Spleen (tissue), 13 donors: Measurements from ENCODE around the gene NUTM2D. TPM values are rescaled to one million over a fixed set of nuclear protein-coding genes. Genes with fewer than 3 reads are reported as not detected.
"Not testable (repeated sequence)": the region's sequence is repeated elsewhere in the genome, so short reads cannot be mapped to it uniquely, and the experiment has no call there.

Experiments
- DNase-seq: peaks from one replicate; pipeline ENCODE4 v3.0.0-alpha.2; 2020
- H3K27ac ChIP-seq, 8 donors: fragments of 200-600 bp; sonication (generic) in 7 of 8; 1 replicate in 4 of 8; 2 replicates in 4 of 8; pipeline versions ENCODE4 v1.5.0 to v1.8.0; 2016 to 2021; ENCODE audit warnings: inconsistent platforms in 4 of 8, mild to moderate bottlenecking in 4 of 8, moderate library complexity in 1 of 8
- H3K27me3 ChIP-seq, 7 donors: fragments of 200-600 bp; sonication (generic) in 6 of 7; replicated peaks in 1 of 7; 1 replicate in 4 of 7; 2 replicates in 3 of 7; pipeline versions ENCODE4 v1.5.0 to v1.8.0; 2016 to 2021; ENCODE audit warnings: inconsistent platforms in 3 of 7, mild to moderate bottlenecking in 1 of 7
- H3K36me3 ChIP-seq, 6 donors: fragments of 200-600 bp; sonication (generic) in 5 of 6; 1 replicate in 4 of 6; 2 replicates in 2 of 6; pipeline versions ENCODE4 v1.5.0 to v1.8.0; 2016 to 2021; ENCODE audit warnings: inconsistent platforms in 2 of 6
- H3K4me1 ChIP-seq, 6 donors: fragments of 200-600 bp; sonication (generic) in 5 of 6; 1 replicate in 3 of 6; 2 replicates in 3 of 6; pipeline versions ENCODE4 v1.5.0 to v1.8.0; 2016 to 2021; ENCODE audit warnings: inconsistent platforms in 3 of 6
- H3K4me3 ChIP-seq, 8 donors: fragments of 200-600 bp; sonication (generic) in 7 of 8; 1 replicate in 4 of 8; 2 replicates in 4 of 8; pipeline versions ENCODE4 v1.5.0 to v1.8.0; 2016 to 2021; ENCODE audit warnings: inconsistent platforms in 4 of 8, mild to moderate bottlenecking in 4 of 8, moderate library complexity in 2 of 8
- H3K9me3 ChIP-seq, 8 donors: fragments of 200-600 bp; sonication (generic) in 7 of 8; 1 replicate in 4 of 8; 2 replicates in 4 of 8; pipeline versions ENCODE4 v1.5.0 to v1.8.0; 2016 to 2021; ENCODE audit warnings: inconsistent platforms in 4 of 8
- WGBS, 5 donors: extraction: QIAGEN DNeasy Blood & Tissue Kit in 3 of 5; methylation state at CpG; one replicate each; pipeline versions ENCODE4 v1.1.5 to v1.1.7; 2013 to 2018; 5-methylcytosine and 5-hydroxymethylcytosine counted together
- intact Hi-C: fragments of 100-400 bp; cut with DNase I; formaldehyde crosslinking; loops from one replicate; pipeline ENCODE4 v1.15.0; 2023; ENCODE audit warnings: low total_unique reads
- long read RNA-seq, 2 donors: transcript quantifications; one replicate each; lab custom pipeline, GENCODE V29; 2026
- polyA plus RNA-seq, 3 donors: library from polyadenylated mRNA; stranded (reverse); fragments of 200-250 nt; gene quantifications; one replicate each; pipeline ENCODE4 v1.2.1, GENCODE V29; 2013
- total RNA-seq, 7 donors: library from RNA; depleted of rRNA in 3 of 7; stranded (reverse); fragments of >200 nt in 3 of 7; fragmentation: NEBNext Ultra II Directional in 4 of 7; extraction: Animal tissue kit (Norgen Biotek cat#: 25700) in 4 of 7; gene quantifications; one replicate each; pipeline versions ENCODE4 v1.1.0 to v1.2.1, GENCODE V29; 2016 to 2021
- donor health status: healthy with polysubstance abuse.
- donor health status: DM: no; HTN: no; CAD: no; lungs with moderate emphysema.
- donor health status: DM: no; HTN: no; CAD: no.
- donor health status: Bipolar disorder and iron deficiency.
- donor health status: healthy.
- donor health status: DM: no; HTN: no; CAD: no.
- donor health status: DM: yes; HTN: yes; CAD: no.

Gene NUTM2D, protein sequence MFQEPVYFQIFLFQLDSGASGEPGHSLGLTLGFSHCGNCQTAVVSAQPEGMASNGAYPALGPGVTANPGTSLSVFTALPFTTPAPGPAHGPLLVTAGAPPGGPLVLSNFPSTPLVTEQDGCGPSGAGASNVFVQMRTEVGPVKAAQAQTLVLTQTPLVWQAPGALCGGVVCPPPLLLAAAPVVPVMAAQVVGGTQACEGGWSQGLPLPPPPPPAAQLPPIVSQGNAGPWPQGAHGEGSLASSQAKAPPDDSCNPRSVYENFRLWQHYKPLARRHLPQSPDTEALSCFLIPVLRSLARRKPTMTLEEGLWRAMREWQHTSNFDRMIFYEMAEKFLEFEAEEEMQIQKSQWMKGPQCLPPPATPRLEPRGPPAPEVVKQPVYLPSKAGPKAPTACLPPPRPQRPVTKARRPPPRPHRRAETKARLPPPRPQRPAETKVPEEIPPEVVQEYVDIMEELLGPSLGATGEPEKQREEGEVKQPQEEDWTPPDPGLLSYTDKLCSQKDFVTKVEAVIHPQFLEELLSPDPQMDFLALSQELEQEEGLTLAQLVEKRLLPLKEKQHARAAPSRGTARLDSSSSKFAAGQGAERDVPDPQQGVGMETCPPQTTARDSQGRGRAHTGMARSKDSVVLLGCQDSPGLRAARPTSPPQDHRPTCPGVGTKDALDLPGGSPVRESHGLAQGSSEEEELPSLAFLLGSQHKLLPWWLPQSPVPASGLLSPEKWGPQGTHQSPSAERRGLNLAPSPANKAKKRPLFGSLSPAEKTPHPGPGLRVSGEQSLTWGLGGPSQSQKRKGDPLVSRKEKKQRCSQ
- 1 to 10 TPM; 2.4 to 5.8 (median 4.1) TPM for total RNA-seq
- polyA plus RNA-seq, result 1 to 10 TPM; 1.2 to 8.1 (median 2.0) TPM
- long read RNA-seq, donor 1, result 0 reads
- long read RNA-seq, donor 2, result 0 reads

GRCh38 chr10:87357444-87357843, at the start of gene NUTM2D:
NUTM2D (plus strand) TSS chr10:87357744; CDS start chr10:87358266, 522 bp downstream.
- H3K27me3 ChIP-seq, H3K36me3 ChIP-seq, DNase-seq, H3K9me3 ChIP-seq, H3K4me1 ChIP-seq, H3K4me3 ChIP-seq, H3K27ac ChIP-seq, intact Hi-C loops: not testable (repeated sequence)
- WGBS, 5 donors, result 100% methylated on average over 1 to 2 of the region's 3 CpGs; no CpG with 5 or more reads in 3 of the 5 donors

GRCh38 chr10:87308702-87309101, 48.8 kb upstream of the NUTM2D start:
- H3K27me3 ChIP-seq, H3K27ac ChIP-seq, H3K4me1 ChIP-seq, H3K36me3 ChIP-seq, intact Hi-C loops, H3K4me3 ChIP-seq, H3K9me3 ChIP-seq, DNase-seq: not testable (repeated sequence)
- 88 to 100% (median 93%) methylated on average over 1 of the region's 1 CpG for WGBS, 5 donors

- H3K9me3 ChIP-seq, DNase-seq, H3K36me3 ChIP-seq, H3K4me3 ChIP-seq, H3K27ac ChIP-seq, H3K4me1 ChIP-seq, H3K27me3 ChIP-seq, intact Hi-C loops: not testable (repeated sequence)
Measured at GRCh38 chr10:87309657-87310056, 47.9 kb upstream of the NUTM2D start.

GRCh38 chr10:87311521-87311920, 46.0 kb upstream of the NUTM2D start:
- 86 to 100% (median 90%) methylated on average over 1 of the region's 1 CpG for WGBS, 5 donors
- H3K36me3 ChIP-seq, H3K4me1 ChIP-seq, H3K9me3 ChIP-seq, H3K4me3 ChIP-seq, DNase-seq, H3K27ac ChIP-seq, intact Hi-C loops, H3K27me3 ChIP-seq: not testable (repeated sequence)

DNA sequence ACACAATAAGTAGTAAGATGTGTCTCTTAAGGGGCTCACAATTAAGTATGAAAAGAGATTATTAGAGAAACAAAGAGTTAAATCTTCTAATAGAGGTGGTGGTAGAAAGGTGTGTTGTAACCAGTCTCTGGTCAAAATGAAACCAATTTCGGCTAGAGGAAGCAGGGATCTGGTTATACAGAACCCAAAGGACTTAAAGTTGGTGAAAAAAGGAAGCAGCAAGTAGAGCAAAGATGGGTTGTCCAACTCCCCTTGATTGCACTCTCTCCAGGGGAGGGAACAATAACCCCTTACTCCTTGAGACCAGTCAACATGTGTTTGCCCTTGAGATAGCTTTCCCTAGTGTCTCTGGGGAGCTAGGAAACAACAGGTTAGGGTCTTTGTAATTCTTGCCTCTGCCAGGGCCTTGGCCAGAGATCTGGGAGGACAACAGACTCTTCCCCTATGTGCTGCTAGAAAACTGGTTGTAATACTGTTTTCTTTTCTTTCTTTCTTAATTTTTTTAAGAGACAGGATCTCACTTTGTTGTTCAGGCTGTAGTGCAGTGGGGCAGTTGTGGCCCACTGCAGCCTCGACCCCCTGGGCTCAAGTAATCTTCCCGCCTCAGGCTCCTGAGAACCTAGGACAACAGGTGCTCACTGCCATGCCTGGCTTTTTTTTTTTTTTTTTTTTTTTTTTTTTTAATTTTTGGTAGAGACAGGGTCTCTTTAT, 43.7 kb upstream of the NUTM2D start:
- 62 to 68% (median 65%) methylated on average over 3 of the region's 3 CpGs for WGBS, 5 donors
- H3K9me3 ChIP-seq, H3K36me3 ChIP-seq, intact Hi-C loops, H3K27me3 ChIP-seq, H3K4me3 ChIP-seq, H3K27ac ChIP-seq, DNase-seq, H3K4me1 ChIP-seq: not testable (repeated sequence)

DNA sequence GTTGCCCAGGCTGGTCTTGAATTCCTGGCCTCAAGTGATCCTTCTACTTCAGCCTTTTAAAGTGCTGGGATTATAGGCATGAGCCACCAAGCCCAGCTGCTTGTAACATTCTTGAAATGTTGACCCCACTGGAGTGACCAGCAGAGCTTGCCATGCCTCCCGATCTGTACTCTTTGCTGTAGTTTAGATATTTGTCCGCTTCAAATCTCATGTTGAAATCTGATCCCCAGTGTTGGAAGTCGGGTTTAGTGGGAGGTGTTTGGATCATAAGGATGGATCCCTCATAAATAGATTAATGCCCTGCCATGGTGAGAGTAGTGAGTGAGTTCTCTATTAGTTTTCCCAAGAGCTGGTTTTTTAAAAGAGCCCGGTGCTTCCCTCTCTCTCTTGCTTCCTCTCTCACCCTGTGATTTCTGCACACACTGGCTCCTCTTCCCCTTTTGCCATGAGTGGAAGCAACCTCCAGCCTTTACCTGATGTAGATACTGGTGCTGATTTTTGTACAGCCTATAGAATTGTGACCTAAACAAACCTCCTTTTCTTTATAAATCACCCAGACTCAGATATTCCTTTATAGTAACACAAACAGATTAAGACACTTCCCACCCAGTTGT, 43.1 kb upstream of the NUTM2D start:
- H3K27ac ChIP-seq, intact Hi-C loops, H3K27me3 ChIP-seq, H3K9me3 ChIP-seq, H3K4me1 ChIP-seq, H3K4me3 ChIP-seq, H3K36me3 ChIP-seq, DNase-seq: not testable (repeated sequence)
- 58 to 77% (median 65%) methylated on average over 2 to 3 of the region's 4 CpGs for WGBS, 5 donors

DNA sequence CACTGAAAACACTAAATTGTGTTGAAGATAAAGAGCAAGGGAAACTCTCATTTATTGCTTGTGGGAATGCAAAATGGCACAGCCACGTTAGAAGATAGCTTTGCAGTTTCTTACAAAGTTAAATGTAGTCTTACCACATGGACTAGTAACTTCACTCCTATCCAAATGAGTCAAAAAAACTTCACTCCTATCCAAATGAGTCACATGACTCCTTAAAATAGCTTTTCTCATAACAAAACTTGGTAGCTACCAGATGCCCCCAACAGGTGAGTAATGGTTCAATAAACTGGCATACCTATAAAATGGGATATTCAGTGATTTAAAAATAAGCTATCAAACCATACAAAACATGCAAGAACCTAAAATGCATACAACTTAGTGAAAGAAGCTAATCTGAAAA, 36.0 kb upstream of the NUTM2D start:
- DNase-seq, H3K4me1 ChIP-seq, intact Hi-C loops, H3K4me3 ChIP-seq, H3K27me3 ChIP-seq, H3K9me3 ChIP-seq, H3K27ac ChIP-seq: not testable (repeated sequence)
- 45 to 100% (median 81%) methylated on average over 1 of the region's 1 CpG for WGBS, 5 donors
- H3K36me3 ChIP-seq, result peaks cover 0 to 14% (median 2%) of the 10 kb centered on the region in 6 donors

DNA sequence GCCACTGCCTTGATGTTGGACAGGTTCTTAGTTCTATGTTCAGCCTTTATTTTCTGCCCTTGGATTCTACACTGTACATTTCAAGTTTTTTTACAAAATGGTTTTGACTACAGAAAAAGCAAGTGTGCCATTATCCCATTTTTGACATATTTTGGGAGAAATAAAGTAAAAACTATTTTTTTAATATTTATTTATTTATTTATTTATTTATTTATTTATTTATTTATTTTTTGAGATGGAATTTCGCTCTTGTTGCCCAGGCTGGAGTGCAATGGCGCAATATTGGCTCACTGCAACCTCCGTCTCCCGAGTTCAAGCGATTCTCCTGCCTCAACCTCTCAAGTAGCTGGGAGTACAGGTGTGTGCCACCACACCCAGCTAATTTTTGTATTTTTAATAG, 33.0 kb upstream of the NUTM2D start:
- H3K4me1 ChIP-seq, intact Hi-C loops, H3K9me3 ChIP-seq, H3K27me3 ChIP-seq, H3K4me3 ChIP-seq, H3K27ac ChIP-seq, DNase-seq: not testable (repeated sequence)
- peaks cover 0 to 25% (median 2%) of the 10 kb centered on the region in 6 donors for H3K36me3 ChIP-seq
- WGBS, 5 donors, result 90 to 100% (median 98%) methylated on average over 4 to 5 of the region's 5 CpGs

DNA sequence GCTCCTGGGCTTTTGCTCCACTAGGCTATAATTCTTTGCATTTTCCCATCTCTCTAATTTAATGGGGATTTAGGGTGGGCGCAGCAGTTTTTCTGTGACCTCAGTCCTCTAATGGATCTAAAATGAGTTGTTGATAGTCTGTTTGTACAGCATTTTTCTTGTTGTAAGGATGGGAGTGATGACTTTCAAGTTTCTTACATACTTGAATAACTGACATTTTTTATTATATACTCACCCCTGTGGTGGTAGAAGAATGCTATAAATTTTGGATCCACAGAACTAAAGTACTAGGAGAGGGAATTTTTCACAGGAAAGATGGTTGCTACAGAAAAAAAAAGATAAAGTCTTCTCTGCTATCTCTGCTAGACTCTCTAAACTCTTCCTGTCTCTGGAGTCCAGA, 29.6 kb upstream of the NUTM2D start:
- WGBS, 5 donors, result 93 to 100% (median 100%) methylated on average over 1 of the region's 1 CpG
- H3K9me3 ChIP-seq, H3K4me3 ChIP-seq, intact Hi-C loops, H3K4me1 ChIP-seq, H3K27ac ChIP-seq, DNase-seq, H3K27me3 ChIP-seq: not testable (repeated sequence)
- peaks cover 0 to 29% (median 2%) of the 10 kb centered on the region in 6 donors for H3K36me3 ChIP-seq

DNA sequence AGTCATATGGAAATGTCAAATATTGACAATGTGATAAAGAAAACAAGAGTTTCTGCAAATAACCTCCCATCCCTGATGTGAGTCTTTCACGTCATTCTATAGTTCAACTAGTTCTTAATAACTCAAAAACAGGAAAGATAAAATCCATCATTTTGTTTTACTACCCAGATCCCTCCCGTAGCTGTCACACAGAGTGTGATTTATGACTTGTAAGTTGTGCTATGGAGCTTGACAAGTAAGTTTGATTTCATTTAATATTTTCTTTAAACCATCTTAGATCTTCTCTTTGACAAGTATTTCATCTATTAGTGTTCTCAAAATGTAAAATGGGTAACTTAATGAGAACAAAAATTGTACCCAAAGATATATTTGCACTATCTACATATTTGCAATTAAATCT, 28.4 kb upstream of the NUTM2D start:
- 72 to 88% (median 86%) methylated on average over 2 of the region's 2 CpGs for WGBS, 5 donors
- DNase-seq, result not testable (repeated sequence)

More for the DNA sequence above, 28.4 kb upstream of the NUTM2D start:
- H3K9me3 ChIP-seq, H3K27ac ChIP-seq, intact Hi-C loops, H3K4me3 ChIP-seq, H3K4me1 ChIP-seq, H3K27me3 ChIP-seq: not testable (repeated sequence)
- peaks cover 0 to 35% (median 2%) of the 10 kb centered on the region in 6 donors for H3K36me3 ChIP-seq
